HL-60 (cell line): Measurements from ENCODE around the gene GRM8.

Experiments
- DNase-seq, 2 experiments: peaks; one replicate each; pipeline ENCODE4 v3.0.0-alpha.2; 2010 to 2020; ENCODE audit warnings: low read depth in 1 of 2, low spot score in 1 of 2
- H3K27ac ChIP-seq: fragments of 250-450 bp; sonication (Bioruptor Pico); replicated peaks from 2 replicates; pipeline ENCODE4 v1.5.1; 2020; ENCODE audit warnings: mild to moderate bottlenecking, moderate library complexity
- H3K27me3 ChIP-seq: fragments of 250-450 bp; sonication (Bioruptor Pico); 2 replicates; pipeline ENCODE4 v1.5.1; 2021; ENCODE audit warnings: mild to moderate bottlenecking, moderate library complexity; ENCODE audit not compliant: insufficient read depth, poor library complexity, severe bottlenecking
- H3K4me3 ChIP-seq: replicated peaks from 2 replicates; pipeline ENCODE4 v1.5.1; 2011; ENCODE audit warnings: mild to moderate bottlenecking, control low read depth, low read length; ENCODE audit not compliant: insufficient read depth
- GABPA ChIP-seq: IDR thresholded peaks from 2 replicates; pipeline ENCODE4 v1.6.1; 2012; ENCODE audit warnings: low read depth
- POLR2AphosphoS5 ChIP-seq: IDR thresholded peaks from 2 replicates; pipeline ENCODE4 v1.6.1; 2012; ENCODE audit warnings: low read depth
- SPI1 ChIP-seq: IDR thresholded peaks from 2 replicates; pipeline ENCODE4 v1.6.1; 2012; ENCODE audit warnings: low read depth, mild to moderate bottlenecking, borderline replicate concordance
- TF ChIP-seq, protein P1 (sequence below): IDR thresholded peaks from one replicate; pipeline ENCODE4 v1.5.1; 2011; ENCODE audit warnings: low read length, control low read depth, inconsistent platforms; ENCODE audit not compliant: insufficient read depth
- TF ChIP-seq, protein P2 (sequence below): IDR thresholded peaks from 2 replicates; pipeline ENCODE4 v1.6.1; 2012; ENCODE audit warnings: low read depth; ENCODE audit not compliant: insufficient replicate concordance

GRM8 gene

DNA sequence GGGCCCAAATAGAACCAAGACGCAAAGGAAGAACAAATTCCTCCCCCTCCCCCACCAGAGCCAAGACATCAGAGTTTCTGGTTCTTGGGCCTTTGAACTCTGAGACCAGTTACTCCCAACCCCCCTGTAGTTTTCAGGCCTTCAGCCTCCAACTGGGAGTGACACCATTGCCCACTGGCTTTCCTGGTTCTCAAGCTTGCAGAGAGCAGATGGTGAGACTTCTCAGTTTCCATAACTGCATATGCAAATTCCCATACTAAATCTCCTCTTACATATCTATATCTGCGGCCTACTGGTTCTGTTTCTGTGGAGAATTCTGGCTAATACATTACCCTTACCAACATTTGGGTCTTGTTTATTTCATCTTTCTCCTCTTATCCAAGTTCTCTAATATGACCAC lies 762.9 kb downstream of the GRM8 start:
- Histone ChIP-seq H3K4me3 (no peak overlapping the region), H3K27me3 (no peaks in the 10 kb centered on the region), H3K27ac (no peak overlapping the region)
- TF ChIP-seq GABPA, result no peak
- TF ChIP-seq, protein P1, sequence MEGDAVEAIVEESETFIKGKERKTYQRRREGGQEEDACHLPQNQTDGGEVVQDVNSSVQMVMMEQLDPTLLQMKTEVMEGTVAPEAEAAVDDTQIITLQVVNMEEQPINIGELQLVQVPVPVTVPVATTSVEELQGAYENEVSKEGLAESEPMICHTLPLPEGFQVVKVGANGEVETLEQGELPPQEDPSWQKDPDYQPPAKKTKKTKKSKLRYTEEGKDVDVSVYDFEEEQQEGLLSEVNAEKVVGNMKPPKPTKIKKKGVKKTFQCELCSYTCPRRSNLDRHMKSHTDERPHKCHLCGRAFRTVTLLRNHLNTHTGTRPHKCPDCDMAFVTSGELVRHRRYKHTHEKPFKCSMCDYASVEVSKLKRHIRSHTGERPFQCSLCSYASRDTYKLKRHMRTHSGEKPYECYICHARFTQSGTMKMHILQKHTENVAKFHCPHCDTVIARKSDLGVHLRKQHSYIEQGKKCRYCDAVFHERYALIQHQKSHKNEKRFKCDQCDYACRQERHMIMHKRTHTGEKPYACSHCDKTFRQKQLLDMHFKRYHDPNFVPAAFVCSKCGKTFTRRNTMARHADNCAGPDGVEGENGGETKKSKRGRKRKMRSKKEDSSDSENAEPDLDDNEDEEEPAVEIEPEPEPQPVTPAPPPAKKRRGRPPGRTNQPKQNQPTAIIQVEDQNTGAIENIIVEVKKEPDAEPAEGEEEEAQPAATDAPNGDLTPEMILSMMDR, result no peak
- no peak for TF ChIP-seq SPI1
- TF ChIP-seq POLR2AphosphoS5, result no peak
- TF ChIP-seq, protein P2, sequence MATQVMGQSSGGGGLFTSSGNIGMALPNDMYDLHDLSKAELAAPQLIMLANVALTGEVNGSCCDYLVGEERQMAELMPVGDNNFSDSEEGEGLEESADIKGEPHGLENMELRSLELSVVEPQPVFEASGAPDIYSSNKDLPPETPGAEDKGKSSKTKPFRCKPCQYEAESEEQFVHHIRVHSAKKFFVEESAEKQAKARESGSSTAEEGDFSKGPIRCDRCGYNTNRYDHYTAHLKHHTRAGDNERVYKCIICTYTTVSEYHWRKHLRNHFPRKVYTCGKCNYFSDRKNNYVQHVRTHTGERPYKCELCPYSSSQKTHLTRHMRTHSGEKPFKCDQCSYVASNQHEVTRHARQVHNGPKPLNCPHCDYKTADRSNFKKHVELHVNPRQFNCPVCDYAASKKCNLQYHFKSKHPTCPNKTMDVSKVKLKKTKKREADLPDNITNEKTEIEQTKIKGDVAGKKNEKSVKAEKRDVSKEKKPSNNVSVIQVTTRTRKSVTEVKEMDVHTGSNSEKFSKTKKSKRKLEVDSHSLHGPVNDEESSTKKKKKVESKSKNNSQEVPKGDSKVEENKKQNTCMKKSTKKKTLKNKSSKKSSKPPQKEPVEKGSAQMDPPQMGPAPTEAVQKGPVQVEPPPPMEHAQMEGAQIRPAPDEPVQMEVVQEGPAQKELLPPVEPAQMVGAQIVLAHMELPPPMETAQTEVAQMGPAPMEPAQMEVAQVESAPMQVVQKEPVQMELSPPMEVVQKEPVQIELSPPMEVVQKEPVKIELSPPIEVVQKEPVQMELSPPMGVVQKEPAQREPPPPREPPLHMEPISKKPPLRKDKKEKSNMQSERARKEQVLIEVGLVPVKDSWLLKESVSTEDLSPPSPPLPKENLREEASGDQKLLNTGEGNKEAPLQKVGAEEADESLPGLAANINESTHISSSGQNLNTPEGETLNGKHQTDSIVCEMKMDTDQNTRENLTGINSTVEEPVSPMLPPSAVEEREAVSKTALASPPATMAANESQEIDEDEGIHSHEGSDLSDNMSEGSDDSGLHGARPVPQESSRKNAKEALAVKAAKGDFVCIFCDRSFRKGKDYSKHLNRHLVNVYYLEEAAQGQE, result no peak
- no peak for DNase-seq

DNA sequence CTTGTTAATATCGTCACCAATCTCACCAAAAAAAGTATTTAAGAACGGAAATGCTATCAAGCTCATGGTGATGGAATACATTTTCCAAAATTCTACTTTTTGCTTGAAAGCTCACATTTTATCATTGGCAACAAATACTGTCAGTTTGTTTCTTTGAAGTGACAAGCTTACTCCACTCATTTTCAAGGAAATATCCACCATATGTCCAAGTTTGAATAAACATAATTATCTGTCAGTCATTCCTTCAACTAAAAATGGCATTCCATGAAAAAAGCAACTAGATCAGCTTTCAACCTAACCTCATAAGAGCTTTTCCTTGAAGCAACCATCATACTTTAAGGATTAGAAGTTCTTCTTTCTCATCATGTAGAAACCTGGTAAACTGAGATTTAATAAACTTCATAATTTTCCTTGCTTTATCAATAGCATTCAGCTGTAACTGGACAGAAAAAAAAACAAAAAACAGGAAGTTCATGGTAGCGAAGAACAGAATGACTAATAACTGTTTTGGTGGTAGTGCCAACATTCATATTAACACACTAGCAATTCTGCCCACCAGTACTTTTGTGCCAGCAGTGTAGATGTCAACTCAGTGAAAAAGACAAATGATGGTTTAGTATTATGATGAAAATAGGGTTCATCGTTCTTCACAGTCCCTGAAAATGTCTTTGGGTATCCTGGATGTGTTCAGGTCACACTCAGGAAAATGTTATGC lies 764.9 kb downstream of the GRM8 start:
- no peaks in the 10 kb centered on the region for H3K27me3 ChIP-seq
- H3K4me3 ChIP-seq, result no peak overlapping the region
- DNase-seq, result no peak
- no peak overlapping the region for H3K27ac ChIP-seq
- TF ChIP-seq, protein P1, result no peak

DNA sequence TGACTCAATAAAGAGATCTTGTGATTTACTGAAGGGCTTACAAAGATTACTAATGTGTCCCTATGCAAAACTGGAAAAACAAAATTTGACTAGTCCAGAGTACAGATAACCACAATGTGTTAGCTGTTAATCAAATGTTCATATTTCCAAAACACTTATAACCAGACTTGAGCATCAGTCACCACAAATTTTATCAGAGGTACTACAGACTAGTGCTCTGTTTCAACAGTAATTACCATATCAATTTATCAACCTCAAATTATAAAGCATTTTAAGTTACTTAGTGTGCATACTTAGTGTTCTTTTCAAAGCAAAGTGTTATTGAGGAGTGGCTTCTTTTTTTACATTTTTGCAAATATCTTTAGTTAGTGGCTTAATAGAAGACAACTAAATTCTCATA lies 765.9 kb downstream of the GRM8 start:
- DNase-seq, result no peak
- H3K4me3 ChIP-seq, result no peak overlapping the region
- TF ChIP-seq POLR2AphosphoS5, result no peak
- TF ChIP-seq SPI1, result no peak
- TF ChIP-seq, protein P2, result no peak
- no peak for TF ChIP-seq GABPA
- TF ChIP-seq, protein P1, result no peak
- H3K27ac ChIP-seq, result no peak overlapping the region
- H3K27me3 ChIP-seq, result no peaks in the 10 kb centered on the region

DNA sequence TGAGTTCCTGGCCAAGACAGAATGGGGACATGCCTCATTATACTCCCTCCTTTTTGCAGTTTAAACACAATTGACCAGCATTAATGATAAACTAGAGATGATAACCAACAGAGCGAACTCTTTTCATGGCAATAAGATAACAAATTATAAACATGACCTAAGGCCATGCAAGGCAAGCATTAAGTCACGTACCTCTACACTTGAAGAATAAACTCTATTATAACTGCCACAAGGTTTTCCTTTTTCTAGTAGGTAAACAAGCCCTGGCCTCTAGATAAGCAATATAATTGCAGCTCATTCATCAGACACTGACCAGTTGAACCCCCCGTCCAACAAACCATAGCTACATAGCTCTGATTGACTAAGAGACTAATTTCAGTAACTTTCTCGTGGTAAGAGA lies 767.0 kb downstream of the GRM8 start:
- no peak overlapping the region for H3K4me3 ChIP-seq
- TF ChIP-seq SPI1 (no peak), GABPA (no peak), POLR2AphosphoS5 (no peak)
- TF ChIP-seq, protein P1, result no peak
- TF ChIP-seq, protein P2, result no peak
- no peak overlapping the region for H3K27ac ChIP-seq
- DNase-seq, result no peak
- H3K27me3 ChIP-seq, result no peaks in the 10 kb centered on the region
